Measurements from ENCODE around the gene ITPRIPL2. TPM values are rescaled to one million over a fixed set of nuclear protein-coding genes. Genes with fewer than 3 reads are reported as not detected.

ITPRIPL2 gene
- total RNA-seq, 6 experiments from 2014 or later = 36.3 to 56.9 (median 43.1) TPM

GRCh38 chr16:19083670-19084069 is 30.1 kb upstream of the ITPRIPL2 start:
- Mint-ChIP-seq H3K27ac (no peak overlapping the region), H3K36me3 (ENCODE audit: low read depth) (peaks cover 6% of the 10 kb centered on the region), H3K4me3 (no peak overlapping the region), H3K9me3 (no peaks in the 10 kb centered on the region), H3K4me1 (ENCODE audit: low read depth) (peaks cover 17% of the 10 kb centered on the region), H3K27me3 (ENCODE audit: insufficient read depth) (no peaks in the 10 kb centered on the region)
- no peak for DNase-seq
- TF ChIP-seq CTCF (IDR thresholded peaks at IDR 0.05) = no peak

- peaks cover 17% of the 10 kb centered on the region for H3K4me1 Mint-ChIP-seq (ENCODE audit: low read depth)
- no peak overlapping the region for H3K27ac Mint-ChIP-seq
- no peaks in the 10 kb centered on the region for H3K9me3 Mint-ChIP-seq
- no peak for TF ChIP-seq CTCF (IDR thresholded peaks at IDR 0.05)
- DNase-seq = no peak
- H3K4me3 Mint-ChIP-seq = no peak overlapping the region
- H3K36me3 Mint-ChIP-seq (ENCODE audit: low read depth) = peaks cover 6% of the 10 kb centered on the region
- no peaks in the 10 kb centered on the region for H3K27me3 Mint-ChIP-seq (ENCODE audit: insufficient read depth)
Measured at GRCh38 chr16:19084139-19084538, 29.6 kb upstream of the ITPRIPL2 start.

- no peak overlapping the region for H3K27ac Mint-ChIP-seq
- peaks cover 2% of the 10 kb centered on the region; the same call in 1 of the 2 replicates for H3K27me3 Mint-ChIP-seq (ENCODE audit: insufficient read depth)
- H3K36me3 Mint-ChIP-seq (ENCODE audit: low read depth) = peaks cover 6% of the 10 kb centered on the region
- H3K4me3 Mint-ChIP-seq = no peak overlapping the region
- TF ChIP-seq CTCF (IDR thresholded peaks at IDR 0.05) = no peak
- H3K9me3 Mint-ChIP-seq = no peaks in the 10 kb centered on the region
- H3K4me1 Mint-ChIP-seq (ENCODE audit: low read depth) = peaks cover 17% of the 10 kb centered on the region
- DNase-seq = no peak
Measured at GRCh38 chr16:19084879-19085278, 28.9 kb upstream of the ITPRIPL2 start.

- TF ChIP-seq CTCF (IDR thresholded peaks at IDR 0.05) = no peak
- Mint-ChIP-seq H3K36me3 (ENCODE audit: low read depth) (peaks cover 7% of the 10 kb centered on the region), H3K27ac (no peak overlapping the region), H3K4me3 (peak overlapping the region; percentile 91; the same call in 1 of the 2 replicates), H3K27me3 (ENCODE audit: insufficient read depth) (peaks cover 2% of the 10 kb centered on the region; the same call in 1 of the 2 replicates), H3K4me1 (ENCODE audit: low read depth) (peaks cover 18% of the 10 kb centered on the region), H3K9me3 (no peaks in the 10 kb centered on the region)
- DNase-seq = no peak
Measured at GRCh38 chr16:19085679-19086200, 28.0 kb upstream of the ITPRIPL2 start.

GRCh38 chr16:19086322-19087199 is 27.2 kb upstream of the ITPRIPL2 start:
- peak; percentile 99 for TF ChIP-seq CTCF (IDR thresholded peaks at IDR 0.05)
- H3K27me3 Mint-ChIP-seq (ENCODE audit: insufficient read depth) = peaks cover 2% of the 10 kb centered on the region; the same call in 1 of the 2 replicates
- peaks cover 1% of the 10 kb centered on the region; the same call in 1 of the 2 replicates for H3K9me3 Mint-ChIP-seq
- H3K27ac Mint-ChIP-seq = peak overlapping the region; percentile 84
- peak overlapping the region; percentile 91 for H3K4me3 Mint-ChIP-seq
- H3K36me3 Mint-ChIP-seq (ENCODE audit: low read depth) = peaks cover 12% of the 10 kb centered on the region
- peak; percentile 88 for DNase-seq
- H3K4me1 Mint-ChIP-seq (ENCODE audit: low read depth) = peaks cover 23% of the 10 kb centered on the region

Data from HFFc6 (cell line).